ENCODE data around the gene TNRC6C.

DNA sequence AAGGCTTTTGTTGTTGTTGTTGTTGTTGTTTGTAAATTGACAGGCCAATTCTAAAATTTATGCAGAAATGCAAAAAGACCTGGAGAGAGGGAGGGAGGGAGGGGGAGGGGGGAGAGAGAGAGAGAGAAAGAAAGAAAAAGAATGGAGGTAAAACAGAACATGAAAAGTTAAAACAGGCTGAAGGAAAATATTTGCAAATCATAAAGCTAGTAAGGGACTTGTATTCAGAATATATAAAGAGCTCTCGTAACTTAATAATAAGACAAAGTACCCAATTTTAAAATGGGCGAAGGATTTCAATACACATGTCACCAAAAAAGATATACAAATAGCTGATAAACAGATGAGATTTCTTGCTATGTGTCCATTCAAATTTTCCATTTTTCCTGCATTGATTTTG lies 15.4 kb downstream of the TNRC6C start:
- TF ChIP-seq ETV6 (CRISPR knock-in tag; conservative IDR thresholded peaks at IDR 0.05) (no peak), RAD21 (CRISPR knock-in tag; IDR thresholded peaks at IDR 0.05) (no peak), MAFK (conservative IDR thresholded peaks at IDR 0.05 in 1 of 2, IDR thresholded peaks at IDR 0.05 in 1 of 2; ENCODE audit: low read length in 2 of 2) (no peak), RXRA (CRISPR knock-in tag; IDR thresholded peaks at IDR 0.05) (no peak), POLR2A (IDR thresholded peaks at IDR 0.05; ENCODE audit: insufficient read depth in 1 of 2, low read depth in 2 of 2, low read length in 2 of 2) (no peak), ATF3 (CRISPR knock-in tag; IDR thresholded peaks at IDR 0.05) (no peak), ZNF777 (CRISPR knock-in tag; IDR thresholded peaks at IDR 0.05) (no peak), CTCF (CRISPR knock-in tag; IDR thresholded peaks at IDR 0.05) (no peak), ISL2 (CRISPR knock-in tag; IDR thresholded peaks at IDR 0.05) (no peak), ZNF878 (CRISPR knock-in tag; IDR thresholded peaks at IDR 0.05) (no peak), ZNF296 (CRISPR knock-in tag; conservative IDR thresholded peaks at IDR 0.05) (no peak), ZNF589 (CRISPR knock-in tag; conservative IDR thresholded peaks at IDR 0.05) (no peak)
- TF ChIP-seq, protein P1, sequence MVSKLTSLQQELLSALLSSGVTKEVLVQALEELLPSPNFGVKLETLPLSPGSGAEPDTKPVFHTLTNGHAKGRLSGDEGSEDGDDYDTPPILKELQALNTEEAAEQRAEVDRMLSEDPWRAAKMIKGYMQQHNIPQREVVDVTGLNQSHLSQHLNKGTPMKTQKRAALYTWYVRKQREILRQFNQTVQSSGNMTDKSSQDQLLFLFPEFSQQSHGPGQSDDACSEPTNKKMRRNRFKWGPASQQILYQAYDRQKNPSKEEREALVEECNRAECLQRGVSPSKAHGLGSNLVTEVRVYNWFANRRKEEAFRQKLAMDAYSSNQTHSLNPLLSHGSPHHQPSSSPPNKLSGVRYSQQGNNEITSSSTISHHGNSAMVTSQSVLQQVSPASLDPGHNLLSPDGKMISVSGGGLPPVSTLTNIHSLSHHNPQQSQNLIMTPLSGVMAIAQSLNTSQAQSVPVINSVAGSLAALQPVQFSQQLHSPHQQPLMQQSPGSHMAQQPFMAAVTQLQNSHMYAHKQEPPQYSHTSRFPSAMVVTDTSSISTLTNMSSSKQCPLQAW (CRISPR knock-in tag; IDR thresholded peaks at IDR 0.05) = no peak
- TF ChIP-seq, protein P2, sequence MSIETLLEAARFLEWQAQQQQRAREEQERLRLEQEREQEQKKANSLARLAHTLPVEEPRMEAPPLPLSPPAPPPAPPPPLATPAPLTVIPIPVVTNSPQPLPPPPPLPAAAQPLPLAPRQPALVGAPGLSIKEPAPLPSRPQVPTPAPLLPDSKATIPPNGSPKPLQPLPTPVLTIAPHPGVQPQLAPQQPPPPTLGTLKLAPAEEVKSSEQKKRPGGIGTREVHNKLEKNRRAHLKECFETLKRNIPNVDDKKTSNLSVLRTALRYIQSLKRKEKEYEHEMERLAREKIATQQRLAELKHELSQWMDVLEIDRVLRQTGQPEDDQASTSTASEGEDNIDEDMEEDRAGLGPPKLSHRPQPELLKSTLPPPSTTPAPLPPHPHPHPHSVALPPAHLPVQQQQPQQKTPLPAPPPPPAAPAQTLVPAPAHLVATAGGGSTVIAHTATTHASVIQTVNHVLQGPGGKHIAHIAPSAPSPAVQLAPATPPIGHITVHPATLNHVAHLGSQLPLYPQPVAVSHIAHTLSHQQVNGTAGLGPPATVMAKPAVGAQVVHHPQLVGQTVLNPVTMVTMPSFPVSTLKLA (IDR thresholded peaks at IDR 0.05) = no peak
